ENCODE data around the gene PTPN3. TPM values are rescaled to one million over a fixed set of nuclear protein-coding genes. Genes with fewer than 3 reads are reported as not detected.

PTPN3 gene
- total and polyA plus RNA-seq, 2 donors (not counting 1 experiment from before 2014, with no cell fraction given) = 1.4 to 2.3 TPM

GRCh38 chr9:109454601-109455155 is 43.4 kb downstream of the PTPN3 start:
- H3K9me3 ChIP-seq (ENCODE audit: control insufficient read depth, insufficient read depth, low read depth, low read length) = no peaks in the 10 kb centered on the region
- no peaks in the 10 kb centered on the region for H3K27me3 ChIP-seq (ENCODE audit: control insufficient read depth, insufficient read depth, low read length)
- no peaks in the 10 kb centered on the region for H3K79me2 ChIP-seq (ENCODE audit: control insufficient read depth, insufficient read depth, low read length)
- no peak overlapping the region for H3K27ac ChIP-seq (ENCODE audit: insufficient read depth, low read length)
- H3K4me1 ChIP-seq (ENCODE audit: control insufficient read depth, extremely low read depth, insufficient read depth, low read length) = no peaks in the 10 kb centered on the region
- no peak overlapping the region for H3K4me3 ChIP-seq (replicated peaks in 1 of 4; ENCODE audit: control extremely low read depth in 1 of 4, insufficient read depth in 1 of 4, low read depth in 3 of 4, low read length in 4 of 4)
- no peaks in the 10 kb centered on the region for H3K36me3 ChIP-seq (ENCODE audit: control insufficient read depth, insufficient read depth, low read length)
- H3K9ac ChIP-seq (ENCODE audit: insufficient read depth, low read length) = no peak overlapping the region
- no peak for DNase-seq (ENCODE audit: low read depth in 2 of 2)
- no peaks in the 10 kb centered on the region for H4K20me1 ChIP-seq (ENCODE audit: control insufficient read depth, extremely low read depth, insufficient read depth, low read length)
- no peak overlapping the region for H2AFZ ChIP-seq (ENCODE audit: low read length)
- TF ChIP-seq CTCF (conservative IDR thresholded peaks at IDR 0.05 in 1 of 2, IDR thresholded peaks at IDR 0.05 in 1 of 2; ENCODE audit: low read depth in 1 of 2, low read length in 2 of 2) (no peak), EZH2 (IDR thresholded peaks at IDR 0.05; ENCODE audit: low read length, missing control alignments) (no peak)
- no peak overlapping the region for H3K4me2 ChIP-seq (ENCODE audit: extremely low read depth, insufficient read depth, low read length)

GRCh38 chr9:109454041-109454440 is 44.1 kb downstream of the PTPN3 start:
- Histone ChIP-seq H4K20me1 (ENCODE audit: control insufficient read depth, extremely low read depth, insufficient read depth, low read length) (no peaks in the 10 kb centered on the region), H3K4me2 (ENCODE audit: extremely low read depth, insufficient read depth, low read length) (no peak overlapping the region), H3K27me3 (ENCODE audit: control insufficient read depth, insufficient read depth, low read length) (no peaks in the 10 kb centered on the region), H3K9me3 (ENCODE audit: control insufficient read depth, insufficient read depth, low read depth, low read length) (no peaks in the 10 kb centered on the region), H2AFZ (ENCODE audit: low read length) (no peak overlapping the region), H3K27ac (ENCODE audit: insufficient read depth, low read length) (no peak overlapping the region), H3K9ac (ENCODE audit: insufficient read depth, low read length) (no peak overlapping the region), H3K4me1 (ENCODE audit: control insufficient read depth, extremely low read depth, insufficient read depth, low read length) (no peaks in the 10 kb centered on the region), H3K79me2 (ENCODE audit: control insufficient read depth, insufficient read depth, low read length) (no peaks in the 10 kb centered on the region), H3K36me3 (ENCODE audit: control insufficient read depth, insufficient read depth, low read length) (no peaks in the 10 kb centered on the region), H3K4me3 (replicated peaks in 1 of 4; ENCODE audit: control extremely low read depth in 1 of 4, insufficient read depth in 1 of 4, low read depth in 3 of 4, low read length in 4 of 4) (no peak overlapping the region)
- no peak for DNase-seq (ENCODE audit: low read depth in 2 of 2)
- no peak for TF ChIP-seq EZH2 (IDR thresholded peaks at IDR 0.05; ENCODE audit: low read length, missing control alignments)
- TF ChIP-seq CTCF (conservative IDR thresholded peaks at IDR 0.05 in 1 of 2, IDR thresholded peaks at IDR 0.05 in 1 of 2; ENCODE audit: low read depth in 1 of 2, low read length in 2 of 2) = no peak

GRCh38 chr9:109453210-109453842 is 44.8 kb downstream of the PTPN3 start:
- H3K9ac ChIP-seq (ENCODE audit: insufficient read depth, low read length) = no peak overlapping the region
- no peak overlapping the region for H3K4me3 ChIP-seq (replicated peaks in 1 of 4; ENCODE audit: control extremely low read depth in 1 of 4, insufficient read depth in 1 of 4, low read depth in 3 of 4, low read length in 4 of 4)
- no peaks in the 10 kb centered on the region for H3K9me3 ChIP-seq (ENCODE audit: control insufficient read depth, insufficient read depth, low read depth, low read length)
- no peaks in the 10 kb centered on the region for H3K79me2 ChIP-seq (ENCODE audit: control insufficient read depth, insufficient read depth, low read length)
- DNase-seq (ENCODE audit: low read depth in 2 of 2) = peak; percentile 21 to 86
- no peak for TF ChIP-seq EZH2 (IDR thresholded peaks at IDR 0.05; ENCODE audit: low read length, missing control alignments)
- TF ChIP-seq CTCF (conservative IDR thresholded peaks at IDR 0.05 in 1 of 2, IDR thresholded peaks at IDR 0.05 in 1 of 2; ENCODE audit: low read depth in 1 of 2, low read length in 2 of 2) = no peak
- no peaks in the 10 kb centered on the region for H3K27me3 ChIP-seq (ENCODE audit: control insufficient read depth, insufficient read depth, low read length)
- H3K27ac ChIP-seq (ENCODE audit: insufficient read depth, low read length) = no peak overlapping the region
- no peaks in the 10 kb centered on the region for H3K36me3 ChIP-seq (ENCODE audit: control insufficient read depth, insufficient read depth, low read length)
- H3K4me1 ChIP-seq (ENCODE audit: control insufficient read depth, extremely low read depth, insufficient read depth, low read length) = no peaks in the 10 kb centered on the region
- no peak overlapping the region for H2AFZ ChIP-seq (ENCODE audit: low read length)
- no peaks in the 10 kb centered on the region for H4K20me1 ChIP-seq (ENCODE audit: control insufficient read depth, extremely low read depth, insufficient read depth, low read length)
- no peak overlapping the region for H3K4me2 ChIP-seq (ENCODE audit: extremely low read depth, insufficient read depth, low read length)
